H54 (cell line): ENCODE data around the gene IMMP2L.

Source experiments
- DNase-seq: peaks from one replicate; pipeline ENCODE4 v3.0.0; 2011; ENCODE audit warnings: low spot score, mixed read lengths; ENCODE audit not compliant: insufficient read length
- FAIRE-seq: peaks from 3 replicates; lab custom pipeline; 2011; peaks lifted over from hg19 to GRCh38; lab: Jason Lieb, UNC
- POLR2A ChIP-seq: IDR thresholded peaks from 2 replicates; pipeline ENCODE4 v1.6.1; 2011; ENCODE audit warnings: low read depth, mild to moderate bottlenecking, low read length

IMMP2L gene

GRCh38 chr7:111115966-111116365, 446.3 kb downstream of the IMMP2L start:
- no peak for TF ChIP-seq POLR2A
- DNase-seq = no peak
- no peak for FAIRE-seq

DNA sequence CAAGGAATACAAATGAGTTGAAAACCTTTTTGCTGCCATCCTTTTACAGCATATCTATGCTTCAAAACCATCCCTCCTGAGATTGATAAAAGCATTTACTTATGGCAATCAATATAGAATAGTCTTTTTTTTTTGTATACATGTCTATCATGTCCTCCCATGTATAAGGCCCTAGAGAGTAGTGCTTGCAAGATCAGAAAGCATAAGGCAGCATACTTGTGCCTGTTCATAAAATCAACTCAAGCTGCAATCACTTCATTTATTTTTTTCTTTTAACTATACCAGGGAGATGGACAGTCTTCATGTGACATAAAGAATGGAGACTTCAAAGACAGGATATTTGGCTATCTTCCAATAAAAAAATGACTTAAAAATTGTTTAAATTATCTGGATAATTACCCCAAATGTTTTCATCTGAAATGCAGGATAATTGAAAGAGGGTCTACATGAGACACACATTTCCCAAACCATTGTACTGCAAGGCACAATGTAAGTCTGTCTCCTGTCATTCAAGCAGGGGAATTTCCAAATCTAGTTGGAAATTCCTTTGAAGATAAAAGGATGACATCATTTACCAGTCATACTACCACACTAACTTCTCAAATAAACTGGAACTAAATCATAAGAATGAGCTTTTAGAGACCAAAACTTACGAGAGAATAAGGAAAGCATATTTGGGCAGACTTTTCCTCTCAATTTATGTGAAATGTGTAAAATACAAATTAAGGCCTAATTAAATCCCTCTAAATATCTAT, 448.9 kb downstream of the IMMP2L start:
- no peak for TF ChIP-seq POLR2A
- FAIRE-seq = peak; percentile 23
- DNase-seq = no peak

GRCh38 chr7:111112439-111112838, 449.9 kb downstream of the IMMP2L start:
- FAIRE-seq (no peak), DNase-seq (no peak)
- no peak for TF ChIP-seq POLR2A

- no peak for DNase-seq
- FAIRE-seq = no peak
- no peak for TF ChIP-seq POLR2A
Observed at GRCh38 chr7:111108496-111108895, 453.8 kb downstream of the IMMP2L start.

GRCh38 chr7:111108000-111108399, 454.3 kb downstream of the IMMP2L start:
- FAIRE-seq = no peak
- TF ChIP-seq POLR2A = no peak
- no peak for DNase-seq

DNA sequence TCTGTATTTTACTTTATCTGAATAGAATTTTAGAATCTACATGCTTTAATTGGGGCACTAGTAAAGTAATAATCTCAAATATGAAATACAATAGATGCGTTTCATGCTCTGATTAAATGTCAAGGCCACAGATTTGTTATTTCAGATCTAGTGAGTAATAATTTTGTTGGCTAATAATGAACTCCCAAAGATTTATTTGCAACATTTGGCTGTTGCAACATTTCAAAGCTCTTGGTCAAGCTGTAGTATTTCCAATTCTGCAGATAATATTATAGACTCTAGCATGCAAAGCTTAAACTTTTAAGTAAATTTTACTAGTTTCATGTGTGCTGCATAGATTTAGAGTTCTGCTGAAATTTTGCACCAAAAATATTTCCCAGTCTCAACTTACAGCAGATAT, 454.7 kb downstream of the IMMP2L start:
- FAIRE-seq (no peak), DNase-seq (no peak)
- TF ChIP-seq POLR2A = no peak

- FAIRE-seq (no peak), DNase-seq (no peak)
- no peak for TF ChIP-seq POLR2A
Observed at GRCh38 chr7:111105269-111105668, 457.0 kb downstream of the IMMP2L start.

- DNase-seq = no peak
- FAIRE-seq = no peak
- no peak for TF ChIP-seq POLR2A
Observed at GRCh38 chr7:111104710-111105109, 457.6 kb downstream of the IMMP2L start.

GRCh38 chr7:111103678-111104274, 458.5 kb downstream of the IMMP2L start:
- no peak for FAIRE-seq
- DNase-seq = no peak
- TF ChIP-seq POLR2A = no peak

GRCh38 chr7:111103136-111103535, 459.2 kb downstream of the IMMP2L start:
- FAIRE-seq (no peak), DNase-seq (no peak)
- TF ChIP-seq POLR2A = no peak

GRCh38 chr7:111101856-111102646, 460.2 kb downstream of the IMMP2L start:
- TF ChIP-seq POLR2A = no peak
- FAIRE-seq = no peak
- DNase-seq = no peak

DNA sequence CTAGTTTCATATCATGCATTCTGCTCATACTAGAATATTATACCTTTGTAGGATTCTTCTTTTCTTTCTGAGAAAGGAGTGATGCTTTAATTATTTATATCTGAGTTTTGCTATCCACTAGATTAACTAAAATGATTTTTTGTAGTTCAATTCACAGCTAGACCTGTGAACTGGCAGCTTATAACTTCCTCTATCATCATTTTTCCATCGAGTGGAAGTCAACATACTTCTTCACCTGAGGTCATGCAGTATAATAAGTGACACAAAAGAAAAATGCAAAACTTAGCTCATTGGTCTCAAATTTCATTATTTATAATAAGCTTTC, 463.4 kb downstream of the IMMP2L start:
- FAIRE-seq (no peak), DNase-seq (no peak)
- no peak for TF ChIP-seq POLR2A

DNA sequence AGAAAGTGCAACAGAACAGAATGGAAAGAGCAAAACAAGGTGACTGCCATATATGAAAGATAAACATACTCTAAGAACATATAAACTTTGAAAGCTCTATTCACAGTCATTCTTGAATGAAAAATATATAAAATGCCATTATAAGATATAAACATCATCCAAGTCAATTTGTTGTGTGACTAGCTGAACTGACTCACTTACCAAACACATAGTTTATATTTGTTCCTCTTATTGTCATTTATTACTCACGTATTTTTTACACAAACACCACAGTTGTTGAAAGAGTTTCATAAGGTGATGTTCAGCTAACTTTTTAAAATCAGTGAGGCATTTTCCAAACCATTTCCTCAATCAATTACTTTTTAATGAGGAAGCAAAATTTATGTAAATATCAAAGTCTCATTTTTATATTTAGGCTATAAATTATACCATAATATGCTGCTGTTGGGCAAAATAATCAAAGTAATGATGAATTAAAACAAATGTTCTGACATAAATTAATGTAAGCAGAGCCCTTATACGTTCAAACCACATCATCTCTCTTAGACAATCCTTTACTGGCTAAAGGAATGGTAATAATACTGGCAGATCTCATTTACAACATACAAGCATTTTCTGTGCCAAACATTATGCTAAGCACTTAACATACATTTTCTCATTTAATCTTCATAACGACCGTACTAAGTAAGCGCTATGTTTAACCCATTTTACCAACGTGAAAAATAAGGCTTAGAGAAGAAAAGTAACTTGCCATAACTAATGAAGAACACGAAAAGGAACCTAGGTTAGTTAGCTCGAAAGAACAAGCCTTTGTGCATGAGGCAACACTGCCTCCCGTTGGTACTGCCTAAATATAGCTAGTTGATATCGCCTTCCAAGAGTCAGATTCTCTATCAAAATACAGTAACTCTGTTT, 464.0 kb downstream of the IMMP2L start:
- FAIRE-seq = peak; percentile 84
- no peak for DNase-seq
- no peak for TF ChIP-seq POLR2A
